CD4-positive, alpha-beta T cell treated with Interferon alpha-2 for 1 hour (primary cell): ENCODE measurements around the gene TAOK2.
"Not testable (repeated sequence)": the region's sequence is repeated elsewhere in the genome, so short reads cannot be mapped to it uniquely, and the experiment has no call there.

Source experiments
- DNase-seq, 2 donors: peaks; one replicate each; pipeline ENCODE4 v3.0.0-alpha.2; 2020 to 2022

TAOK2 gene

DNA sequence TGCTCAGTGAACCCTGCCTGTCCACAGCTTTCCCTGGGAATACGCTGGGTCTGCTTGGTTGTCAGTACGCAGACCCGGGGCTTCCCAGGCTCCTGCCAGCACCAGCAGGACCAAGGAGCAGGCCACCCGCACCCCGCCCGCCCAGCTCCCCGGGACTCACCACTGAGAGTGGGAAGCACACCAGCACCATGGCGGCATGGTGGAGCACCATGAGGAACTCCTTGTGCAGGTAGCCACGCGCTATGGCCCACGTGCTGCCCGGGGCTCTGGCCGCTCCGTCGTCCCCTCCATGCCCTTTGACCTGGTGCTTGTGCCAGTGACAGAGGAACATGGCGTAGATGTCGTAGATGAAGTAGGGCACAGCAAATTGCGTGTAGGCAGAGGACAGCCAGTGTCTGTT, 52.8 kb downstream of the TAOK2 start:
- no peak for DNase-seq

DNA sequence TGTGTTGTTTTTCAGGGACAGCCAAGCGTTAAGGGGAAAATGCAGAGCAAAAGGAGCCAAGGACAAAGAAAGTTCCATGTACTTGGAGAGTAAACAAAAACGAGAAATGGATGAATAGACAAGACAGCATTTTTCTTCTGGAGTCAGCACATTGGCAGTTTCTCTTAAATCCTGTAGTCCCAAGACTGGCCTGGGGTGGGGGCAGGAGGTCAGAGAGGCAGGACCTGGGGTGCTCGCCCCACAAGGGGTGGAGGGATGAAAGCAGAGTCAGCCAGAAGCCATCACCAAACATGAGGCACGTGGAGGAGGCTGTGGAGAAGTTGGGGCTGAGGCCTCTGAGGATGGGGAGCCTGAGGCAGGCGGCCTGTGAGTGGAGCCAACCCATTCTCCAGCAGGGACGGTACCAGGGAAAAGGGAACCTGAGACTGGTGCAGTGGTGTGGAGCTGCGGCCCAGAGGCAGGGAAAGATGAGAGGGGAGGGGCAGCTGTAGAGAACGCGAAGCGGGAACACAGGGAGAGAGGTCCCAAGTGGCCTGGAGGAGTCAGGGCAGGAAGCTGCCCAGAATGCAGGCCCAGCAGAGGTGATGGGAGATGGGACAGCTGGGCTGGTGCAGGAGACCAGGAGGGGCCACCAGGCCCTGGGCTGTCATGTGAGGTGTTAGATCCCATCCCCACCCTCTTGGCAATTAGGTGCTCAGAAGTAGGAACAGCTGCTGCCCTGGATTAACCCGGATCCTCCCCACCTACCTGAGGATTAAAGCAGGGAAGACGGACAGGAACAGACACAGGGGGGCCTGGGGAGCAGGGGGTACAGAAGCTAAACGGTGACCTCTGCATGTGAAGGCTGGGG, 54.1 kb downstream of the TAOK2 start:
- no peak for DNase-seq

DNA sequence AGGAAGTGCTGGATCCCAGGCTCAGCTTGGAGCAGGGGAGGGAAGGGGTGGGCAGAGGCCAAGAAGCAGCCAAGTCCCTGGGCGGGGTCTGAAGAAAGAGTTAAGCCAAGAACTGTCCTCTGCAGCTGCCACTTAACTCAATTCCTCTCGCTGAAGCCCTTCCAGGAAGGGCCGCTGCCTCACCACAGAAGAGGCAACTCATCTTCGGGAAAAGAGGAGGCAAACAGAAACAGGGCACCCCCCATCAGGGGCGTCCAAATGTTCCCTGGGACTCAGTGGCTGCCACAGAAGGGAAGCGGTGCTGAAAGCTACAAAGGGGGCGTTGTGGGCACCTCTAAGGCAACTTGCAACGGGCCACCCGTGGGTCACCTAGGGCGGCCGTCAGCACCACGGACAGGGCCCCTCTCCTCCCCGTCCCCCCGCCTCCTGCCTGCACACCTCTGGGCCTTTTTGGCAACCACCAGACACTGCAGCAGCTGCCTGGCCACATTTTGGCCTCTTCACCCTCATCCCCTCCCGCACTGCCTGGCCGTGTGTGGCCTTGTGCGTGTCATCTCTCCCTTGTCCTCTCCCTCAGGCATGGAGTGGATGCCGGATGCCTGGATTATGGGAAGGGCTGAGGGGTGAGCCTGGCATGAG, 54.9 kb downstream of the TAOK2 start:
- no peak for DNase-seq

DNA sequence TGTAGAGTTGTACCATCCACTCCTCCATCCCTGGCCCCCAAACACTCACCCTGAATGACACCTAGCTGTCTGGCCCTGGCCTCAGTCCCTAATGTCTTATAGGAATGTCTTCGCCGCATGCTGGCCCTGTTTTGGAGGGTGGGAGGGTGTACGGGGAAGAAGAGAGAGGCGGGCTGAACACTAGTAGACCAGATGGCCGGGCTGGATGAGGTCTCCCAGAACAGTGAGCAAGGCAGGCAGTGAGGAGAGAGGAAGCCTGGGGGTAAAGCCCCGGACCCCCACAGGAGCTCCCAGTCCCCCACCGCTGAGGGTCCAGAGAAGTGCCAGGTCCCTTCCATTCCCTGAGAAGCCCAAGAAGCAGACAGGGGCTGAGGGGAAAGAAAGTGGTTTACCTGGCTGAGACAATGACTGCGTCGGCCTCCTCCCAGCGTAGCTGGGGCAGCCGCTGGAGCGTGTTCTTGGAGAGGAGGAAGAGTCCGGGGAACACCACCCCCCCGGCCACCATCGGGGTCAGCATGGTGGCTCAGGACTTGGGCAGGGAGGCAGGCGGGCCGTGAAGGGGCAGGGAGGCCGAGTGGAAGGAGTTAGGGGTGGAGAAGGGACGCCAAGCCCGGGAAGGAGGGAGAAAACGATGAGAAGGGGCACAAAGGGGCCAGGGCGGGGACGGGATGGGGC, 56.5 kb downstream of the TAOK2 start:
- DNase-seq = no peak

DNA sequence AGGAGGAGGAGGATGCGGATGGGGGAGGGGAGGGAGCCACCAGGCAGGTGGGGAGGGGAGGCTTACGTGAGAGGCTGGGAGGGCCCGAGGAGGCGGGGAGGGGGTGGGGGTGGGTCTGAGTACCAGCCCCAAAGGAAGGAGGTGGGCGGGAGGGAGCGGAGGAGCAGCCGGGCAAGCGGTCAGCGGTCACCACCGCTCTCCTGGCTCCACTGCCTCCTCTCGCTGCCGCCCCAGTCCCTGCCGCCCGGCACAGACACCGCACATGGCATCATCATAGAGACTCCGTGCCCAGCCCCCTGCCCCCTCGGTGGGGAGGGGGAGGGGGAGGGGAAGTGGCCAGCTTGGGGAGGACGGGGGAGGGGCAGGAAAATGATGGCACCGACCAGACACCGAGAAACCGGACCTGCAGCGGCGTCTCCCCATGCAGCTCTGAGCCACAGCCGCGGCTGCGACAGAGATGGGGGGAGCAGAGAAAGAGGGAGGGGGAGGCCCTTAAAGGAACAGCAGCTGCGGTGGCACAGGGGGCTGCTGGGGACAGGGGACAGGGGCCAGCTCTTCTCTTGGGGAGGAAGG, 57.3 kb downstream of the TAOK2 start, which contains the start of gene TLCD3B:
Gene TLCD3B (minus strand): TSS at position 431 of the 573 bp plus-strand sequence. CDS start 744 bp downstream, outside the sequence.
- DNase-seq = no peak

DNA sequence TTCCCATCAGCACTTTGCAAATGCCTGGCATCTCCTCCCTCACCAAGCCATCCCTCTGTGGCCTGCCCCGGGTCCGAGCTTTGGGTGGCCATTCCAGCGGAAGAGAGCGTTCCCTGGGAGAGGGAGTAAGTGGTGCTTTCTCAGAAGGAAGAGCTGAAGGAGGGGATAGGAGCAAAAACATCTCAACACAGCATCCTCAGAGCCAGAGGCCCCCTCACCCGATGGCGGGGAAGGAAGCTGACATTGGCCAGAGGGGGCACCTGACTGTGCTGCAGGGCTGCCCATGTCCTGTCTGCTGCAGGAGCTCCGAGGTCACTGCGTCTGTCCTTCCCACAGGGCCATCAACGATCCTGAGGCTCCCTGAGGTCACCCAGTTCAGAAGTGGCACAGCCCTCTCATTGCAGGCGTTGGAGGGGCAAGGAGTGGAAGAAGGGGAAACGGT, 57.8 kb downstream of the TAOK2 start:
- no peak for DNase-seq

DNA sequence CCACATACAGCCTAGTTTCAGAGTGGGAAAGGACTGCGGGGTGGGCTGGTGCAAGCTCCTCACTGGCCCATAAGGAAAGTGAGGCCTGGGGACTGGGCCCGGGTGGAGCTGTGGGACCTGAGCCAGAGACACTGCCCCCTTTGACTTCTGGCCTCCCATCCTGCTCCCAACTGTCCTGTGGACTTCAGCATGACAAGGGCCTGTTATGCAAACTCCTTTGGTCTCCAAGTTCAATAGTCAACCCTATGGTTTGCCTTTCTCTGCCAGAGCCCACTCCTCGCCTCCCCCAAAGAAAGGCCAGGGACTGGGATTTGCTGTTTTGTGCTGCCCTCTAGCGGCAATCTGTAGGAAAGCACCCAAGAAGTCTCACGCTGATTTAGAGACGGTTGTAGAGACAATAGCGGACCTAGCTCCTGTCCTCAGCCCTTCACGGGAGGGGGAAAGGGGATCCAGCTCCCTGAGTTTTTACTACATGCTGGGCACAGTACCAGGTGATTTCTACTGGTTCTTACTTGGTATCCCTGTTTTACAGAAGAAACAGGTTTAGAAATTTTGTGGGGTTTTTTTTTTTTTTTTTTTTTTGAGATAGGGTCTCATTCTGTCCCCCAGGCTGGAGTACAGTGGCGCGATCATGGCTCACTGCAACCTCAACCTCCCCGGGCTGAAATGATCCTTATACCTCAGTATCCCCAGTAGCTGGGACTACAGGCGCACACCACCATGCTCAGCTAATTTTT, 58.6 kb downstream of the TAOK2 start:
- DNase-seq = peak; percentile 59 to 77

DNA sequence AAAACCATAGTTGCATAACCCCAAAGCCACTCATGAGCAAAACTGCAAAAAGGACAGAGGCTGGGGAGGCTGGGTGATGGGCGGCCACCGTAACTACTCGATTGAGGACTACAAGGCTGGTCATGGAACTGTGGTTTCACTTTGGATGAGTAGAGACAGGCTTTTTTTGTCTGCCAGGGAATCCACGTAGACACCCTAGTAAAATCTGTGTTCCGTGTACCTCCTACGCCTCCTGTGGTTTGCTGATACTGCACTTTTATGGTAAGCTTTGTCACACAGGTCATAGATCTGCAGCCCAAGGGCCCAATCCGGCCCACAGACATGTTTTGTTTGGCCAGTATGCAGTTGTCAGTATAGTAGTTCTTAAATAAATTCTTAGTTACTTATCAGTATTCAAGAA, 59.6 kb downstream of the TAOK2 start:
- no peak for DNase-seq

DNA sequence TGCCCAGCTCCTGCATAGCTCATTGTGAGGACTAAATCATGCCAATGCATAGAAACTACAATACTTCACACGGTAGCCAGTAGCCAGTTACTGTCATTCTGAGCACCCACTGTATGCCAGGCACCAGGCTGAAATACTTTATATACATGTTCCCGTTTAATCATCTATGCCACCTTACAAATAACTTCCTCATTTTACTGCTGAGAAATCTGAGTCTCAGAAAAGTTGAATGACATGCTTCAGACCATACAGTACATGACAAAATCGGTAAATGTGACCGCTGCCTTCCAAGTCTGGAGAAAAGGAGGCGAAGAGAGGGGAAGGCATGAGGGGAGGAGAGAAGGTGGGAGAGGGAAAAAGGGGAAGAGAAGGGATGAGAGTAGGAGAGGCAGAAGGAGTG, 66.6 kb downstream of the TAOK2 start:
- DNase-seq = no peak

DNA sequence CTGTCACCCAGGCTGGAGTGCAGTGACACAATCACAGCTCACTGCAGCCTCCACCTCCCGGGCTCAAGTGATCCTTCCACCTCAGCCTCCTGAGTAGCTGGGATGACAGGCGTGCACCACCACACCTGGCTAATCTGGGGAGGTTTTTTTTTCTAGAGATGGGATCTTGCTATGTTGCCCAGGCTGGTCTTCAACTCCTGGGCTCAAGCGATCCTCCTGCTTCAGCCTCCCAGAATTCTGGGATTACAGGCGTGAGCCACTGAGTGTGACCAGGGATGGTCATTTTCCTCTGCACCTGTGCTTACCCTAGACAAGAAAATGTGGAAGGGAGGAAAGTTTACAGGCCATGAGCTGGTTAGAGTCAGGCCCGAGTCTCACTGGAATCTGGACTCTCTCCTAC, 67.0 kb downstream of the TAOK2 start:
- not testable (repeated sequence) for DNase-seq

DNA sequence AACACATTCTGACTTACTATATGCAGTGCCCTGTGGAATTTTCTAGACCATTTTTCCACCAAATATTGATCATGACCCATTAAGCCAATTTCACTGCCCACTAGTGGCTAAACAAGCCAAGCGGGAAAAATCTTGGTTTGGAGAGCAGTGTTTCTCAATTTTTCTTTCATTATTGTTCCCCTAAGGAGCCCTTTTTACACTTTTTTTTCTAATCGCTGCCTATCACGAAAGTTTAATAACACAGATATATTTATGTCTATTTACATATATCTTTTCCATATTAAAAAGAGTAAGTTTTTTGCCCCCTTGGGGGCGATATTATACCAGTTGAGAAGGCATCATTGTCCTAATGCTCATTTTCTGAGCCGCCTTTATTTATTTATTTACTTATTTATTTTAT, 68.2 kb downstream of the TAOK2 start:
- DNase-seq = peak in 1 of 2 donors; percentile 54
